ELR (cell line): ENCODE data around the gene AGPAT2.

ENCODE experiments used
- DNase-seq: peaks from one replicate; pipeline ENCODE4 v3.0.0-alpha.2; 2015; ENCODE audit warnings: low read depth

AGPAT2 gene

GRCh38 chr9:136700959-136701667 is 13.9 kb upstream of the AGPAT2 start:
- DNase-seq: no peak

GRCh38 chr9:136700304-136700703 is 13.0 kb upstream of the AGPAT2 start:
- peak; percentile 40 for DNase-seq

GRCh38 chr9:136698635-136699246 is 11.5 kb upstream of the AGPAT2 start:
- DNase-seq: no peak

GRCh38 chr9:136697821-136698526 is 10.7 kb upstream of the AGPAT2 start:
- DNase-seq: no peak

GRCh38 chr9:136697146-136697820 is 10.0 kb upstream of the AGPAT2 start:
- no peak for DNase-seq

GRCh38 chr9:136696502-136696901 is 9.2 kb upstream of the AGPAT2 start:
- no peak for DNase-seq

- no peak for DNase-seq
Measured at GRCh38 chr9:136695955-136696354, 8.7 kb upstream of the AGPAT2 start.

GRCh38 chr9:136695435-136695895 is 8.2 kb upstream of the AGPAT2 start:
- no peak for DNase-seq

- no peak for DNase-seq
Measured at GRCh38 chr9:136694872-136695247, 7.6 kb upstream of the AGPAT2 start.

- DNase-seq: peak; percentile 67
Measured at GRCh38 chr9:136694163-136694871, 7.1 kb upstream of the AGPAT2 start.

- peak; percentile 75 for DNase-seq
Measured at GRCh38 chr9:136693490-136694162, 6.4 kb upstream of the AGPAT2 start.

GRCh38 chr9:136693135-136693489 is 5.9 kb upstream of the AGPAT2 start:
- DNase-seq: no peak

GRCh38 chr9:136692185-136693134 is 5.2 kb upstream of the AGPAT2 start:
- no peak for DNase-seq

GRCh38 chr9:136691316-136692184 is 4.3 kb upstream of the AGPAT2 start:
- no peak for DNase-seq

GRCh38 chr9:136690806-136691261 is 3.6 kb upstream of the AGPAT2 start:
- DNase-seq: no peak

GRCh38 chr9:136690104-136690805 is 3.0 kb upstream of the AGPAT2 start:
- no peak for DNase-seq

GRCh38 chr9:136689108-136689460 is 1.8 kb upstream of the AGPAT2 start:
- no peak for DNase-seq

GRCh38 chr9:136688274-136689107 is 1.2 kb upstream of the AGPAT2 start:
- DNase-seq: no peak
